Left lung (tissue), 10 donors: ENCODE data around the gene EXOG. TPM values are rescaled to one million over a fixed set of nuclear protein-coding genes. Genes with fewer than 3 reads are reported as not detected.

Experiments used
- ATAC-seq: fragments of 200-7000 bp; cut with Tn5 transposase; one replicate; pipeline ENCODE4 v1.9.1; 2020; ENCODE audit warnings: moderate library complexity
- DNase-seq, 4 donors: peaks; one replicate each; pipeline ENCODE4 v3.0.0-alpha.2; 2013 to 2020
- H3K27ac ChIP-seq, 2 donors: fragments of 200-600 bp; sonication (generic) in 1 of 2; one replicate each; pipeline versions ENCODE4 v1.5.0 to v1.8.0; 2020 to 2021
- H3K27me3 ChIP-seq, 2 donors: fragments of 200-600 bp; sonication (generic) in 1 of 2; one replicate each; pipeline versions ENCODE4 v1.5.0 to v1.8.0; 2020 to 2021
- H3K36me3 ChIP-seq, 2 donors: fragments of 200-600 bp; sonication (generic) in 1 of 2; one replicate each; pipeline versions ENCODE4 v1.5.0 to v1.8.0; 2020 to 2021
- H3K4me1 ChIP-seq, 2 donors: fragments of 200-600 bp; one replicate each; pipeline ENCODE4 v1.8.0; 2021
- H3K4me3 ChIP-seq, 2 donors: fragments of 200-600 bp; sonication (generic) in 1 of 2; one replicate each; pipeline versions ENCODE4 v1.5.0 to v1.8.0; 2020 to 2021; ENCODE audit warnings: mild to moderate bottlenecking in 1 of 2
- H3K9me3 ChIP-seq, 2 donors: fragments of 200-600 bp; sonication (generic) in 1 of 2; one replicate each; pipeline versions ENCODE4 v1.5.0 to v1.8.0; 2020 to 2021
- CTCF ChIP-seq, 2 donors: fragments of 200-600 bp; sonication (generic) in 1 of 2; IDR thresholded peaks; one replicate each; pipeline versions ENCODE4 v1.5.0 to v1.8.0; 2021; ENCODE audit warnings: antibody characterized with exemption in 2 of 2
- intact Hi-C, 2 donors: fragments of 100-400 bp; cut with DNase I; formaldehyde crosslinking; loops; one replicate each; pipeline versions ENCODE4 v1.11.2 to v1.14.2; 2022
- polyA plus RNA-seq, 6 donors: library from polyadenylated mRNA; unstranded; fragments of 120-200 nt; gene quantifications; one replicate each; pipeline ENCODE4 v1.2.1, GENCODE V29; 2013; ENCODE audit not compliant: insufficient read length in 6 of 6
- total RNA-seq, 2 donors: library from RNA; stranded (reverse); fragmentation: NEBNext Ultra II Directional; extraction: Animal tissue kit (Norgen Biotek cat#: 25700); gene quantifications; one replicate each; pipeline ENCODE4 v1.2.1, GENCODE V29; 2021
- donor health status: DM: no; HTN: yes; CAD: no.
- donor health status: DM: no; HTN: no; CAD: no.

Gene EXOG
- total and polyA plus RNA-seq, 8 donors: 12.8 to 25.6 (median 18.9) TPM

DNA sequence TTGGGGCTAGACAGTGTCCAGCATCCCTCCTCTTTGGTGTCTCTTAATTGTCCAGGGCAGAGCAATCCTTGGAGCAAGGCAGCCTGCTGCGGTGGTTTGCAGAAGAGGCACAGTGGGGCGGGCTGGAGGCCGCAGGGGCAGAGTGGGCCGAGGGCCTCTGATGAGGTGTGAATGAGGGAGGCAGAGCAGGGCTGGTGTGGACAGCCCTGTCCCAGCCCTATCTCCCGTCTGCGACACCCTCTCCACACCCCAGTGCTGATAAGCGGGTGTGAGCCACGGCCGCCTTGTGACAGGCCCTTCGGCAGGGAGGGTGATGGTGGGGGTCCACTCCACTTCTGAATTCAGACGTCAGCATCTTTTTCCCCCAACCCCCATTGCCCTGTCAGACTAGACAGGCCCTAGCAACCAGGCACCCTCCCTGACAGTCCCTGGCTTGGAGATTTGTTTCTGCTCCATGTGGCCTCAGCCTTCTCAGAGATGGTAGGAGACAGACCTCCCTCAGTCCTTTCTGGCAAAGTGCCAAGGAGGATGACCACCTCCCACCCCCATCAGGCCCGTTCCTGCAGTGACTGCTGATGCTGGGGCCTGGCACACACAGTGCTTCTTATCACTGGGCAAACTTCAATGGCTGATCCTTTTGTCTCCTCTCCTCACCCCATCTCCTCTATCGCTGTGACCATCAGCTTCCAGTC lies 37.3 kb downstream of the EXOG start:
- Histone ChIP-seq H3K27ac (no peak overlapping the region), H3K4me3 (no peak overlapping the region), H3K27me3 (no peaks in the 10 kb centered on the region), H3K36me3 (peaks cover 0 to 3% of the 10 kb centered on the region in 2 donors), H3K9me3 (no peaks in the 10 kb centered on the region), H3K4me1 (no peaks in the 10 kb centered on the region)
- ATAC-seq (no peak), DNase-seq (peak in 1 of 4 donors; percentile 24)
- intact Hi-C loops: no loop called here
- TF ChIP-seq CTCF (IDR thresholded peaks at IDR 0.05): no peak

DNA sequence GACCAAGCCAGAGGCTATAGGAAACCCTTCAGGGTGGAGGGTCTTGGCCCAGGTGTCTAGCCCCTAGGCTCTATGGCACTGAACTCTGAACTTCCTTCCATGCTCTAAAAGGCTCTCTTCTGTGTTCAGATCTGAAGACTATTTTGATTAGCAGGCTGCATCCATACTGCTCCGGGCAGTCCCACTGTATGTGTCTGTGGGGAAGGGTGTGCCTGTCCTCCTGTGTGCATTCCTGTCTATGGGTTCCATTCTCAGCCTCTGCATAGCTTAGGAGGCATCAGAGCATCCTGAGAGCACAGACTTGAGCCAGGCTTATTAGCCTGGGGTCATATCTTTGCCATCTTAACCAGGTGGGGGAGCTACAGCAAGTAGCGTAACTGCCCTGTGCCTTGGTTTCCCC lies 38.0 kb downstream of the EXOG start:
- no peak overlapping the region for H3K27ac ChIP-seq
- ATAC-seq (no peak), DNase-seq (no peak)
- no peaks in the 10 kb centered on the region for H3K27me3 ChIP-seq
- no peak overlapping the region for H3K4me3 ChIP-seq
- no peak for TF ChIP-seq CTCF (IDR thresholded peaks at IDR 0.05)
- H3K4me1 ChIP-seq: no peaks in the 10 kb centered on the region
- H3K36me3 ChIP-seq: peaks cover 0 to 3% of the 10 kb centered on the region in 2 donors
- intact Hi-C loops: no loop called here
- H3K9me3 ChIP-seq: no peaks in the 10 kb centered on the region

GRCh38 chr3:38534604-38535003 lies 38.5 kb downstream of the EXOG start:
- ATAC-seq (no peak), DNase-seq (no peak)
- Histone ChIP-seq H3K36me3 (peaks cover 0 to 3% of the 10 kb centered on the region in 2 donors), H3K4me3 (no peak overlapping the region), H3K27me3 (no peaks in the 10 kb centered on the region), H3K9me3 (no peaks in the 10 kb centered on the region), H3K27ac (no peak overlapping the region), H3K4me1 (no peaks in the 10 kb centered on the region)
- no peak for TF ChIP-seq CTCF (IDR thresholded peaks at IDR 0.05)
- intact Hi-C loops: no loop called here

DNA sequence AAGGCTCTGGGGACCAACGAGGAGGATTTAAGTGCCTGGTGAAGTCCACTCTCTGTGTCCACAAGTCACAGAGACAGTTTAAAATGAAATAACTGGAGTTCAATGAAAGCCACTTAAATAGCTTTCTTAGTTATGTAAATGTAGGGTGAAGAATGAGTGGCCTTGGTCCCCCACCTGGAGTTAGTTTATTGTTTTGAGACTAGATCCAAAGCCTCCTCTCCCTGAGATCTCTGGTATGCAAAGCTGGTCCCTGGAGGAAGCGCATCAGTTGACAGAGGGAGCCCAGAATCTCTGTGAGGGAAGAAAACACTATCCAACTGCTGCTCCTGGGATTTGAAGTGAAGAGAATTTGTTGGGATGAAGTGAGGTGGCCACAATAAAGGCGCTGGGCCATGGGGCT lies 40.5 kb downstream of the EXOG start:
- intact Hi-C loops: no loop called here
- no peaks in the 10 kb centered on the region for H3K27me3 ChIP-seq
- no peak overlapping the region for H3K4me3 ChIP-seq

More for the DNA sequence above, 40.5 kb downstream of the EXOG start:
- Histone ChIP-seq H3K4me1 (no peaks in the 10 kb centered on the region), H3K36me3 (peaks cover 0 to 3% of the 10 kb centered on the region in 2 donors), H3K9me3 (no peaks in the 10 kb centered on the region), H3K27ac (no peak overlapping the region)
- no peak for TF ChIP-seq CTCF (IDR thresholded peaks at IDR 0.05)
- DNase-seq (no peak), ATAC-seq (no peak)
